Left hindlimb (tissue), 1 donor: ENCODE results near the gene HEG1.
A peak's percentile ranks its signal among the peaks of the same experiment; 100 is the strongest.

ENCODE experiments used
- DNase-seq: peaks from one replicate; pipeline ENCODE4 v3.0.0-alpha.2; 2018

Gene HEG1

DNA sequence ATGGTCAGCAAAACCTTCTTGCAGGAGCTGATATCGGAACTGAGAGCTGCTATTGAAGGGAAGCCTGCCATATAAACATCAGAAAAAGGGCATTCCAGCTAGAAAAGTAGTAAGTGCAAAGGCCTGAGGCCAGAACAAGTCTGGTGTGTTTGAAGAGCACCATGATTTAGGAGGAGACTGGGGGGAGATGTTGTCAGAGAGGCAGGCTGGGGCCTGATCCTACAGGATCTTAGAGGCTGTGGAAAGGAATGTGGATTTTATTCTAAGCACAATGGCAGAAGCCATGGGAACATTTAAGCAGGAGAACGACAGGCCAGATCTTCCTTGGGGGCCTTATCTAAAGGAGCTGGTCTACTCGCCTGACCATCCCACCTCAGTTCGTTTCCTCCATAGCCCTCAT is 116.1 kb downstream of the HEG1 start:
- no peak for DNase-seq

DNA sequence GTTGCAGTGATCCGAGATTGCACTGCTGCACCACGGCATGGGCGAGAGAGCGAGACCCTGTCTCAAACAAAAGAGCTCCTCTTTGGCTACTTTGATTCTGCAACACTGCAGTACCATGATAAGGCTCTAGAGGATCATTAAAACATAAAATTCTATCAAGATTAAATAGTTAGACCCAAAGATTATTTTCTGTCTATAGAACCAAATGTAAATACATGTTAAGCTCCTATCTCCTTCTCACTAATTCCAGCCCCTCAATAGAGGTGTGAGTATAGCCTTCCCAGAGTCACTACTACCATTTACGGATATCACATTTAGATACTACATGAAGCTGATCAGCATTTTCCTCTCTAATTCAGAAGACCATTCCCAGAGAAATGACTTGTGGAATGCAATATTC is 116.9 kb downstream of the HEG1 start:
- DNase-seq: no peak

DNA sequence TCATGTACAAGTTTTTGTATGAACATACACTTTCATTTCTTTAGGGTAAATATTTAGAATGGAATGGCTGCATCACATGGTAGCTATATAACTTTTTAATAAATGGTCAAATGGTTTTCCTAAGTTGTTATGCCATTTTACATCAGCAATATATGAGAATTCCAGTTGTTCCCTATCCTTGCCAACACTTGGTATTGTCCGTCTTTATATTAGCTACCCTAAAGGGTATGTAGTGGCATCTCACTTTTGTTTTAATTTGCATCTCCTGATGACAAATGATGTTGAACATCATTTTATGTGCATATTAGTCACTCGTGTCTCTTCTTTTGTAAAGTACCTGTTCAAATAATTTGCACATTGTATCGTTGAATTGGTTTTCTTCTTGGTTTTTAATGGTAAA is 118.7 kb downstream of the HEG1 start:
- DNase-seq: no peak

DNA sequence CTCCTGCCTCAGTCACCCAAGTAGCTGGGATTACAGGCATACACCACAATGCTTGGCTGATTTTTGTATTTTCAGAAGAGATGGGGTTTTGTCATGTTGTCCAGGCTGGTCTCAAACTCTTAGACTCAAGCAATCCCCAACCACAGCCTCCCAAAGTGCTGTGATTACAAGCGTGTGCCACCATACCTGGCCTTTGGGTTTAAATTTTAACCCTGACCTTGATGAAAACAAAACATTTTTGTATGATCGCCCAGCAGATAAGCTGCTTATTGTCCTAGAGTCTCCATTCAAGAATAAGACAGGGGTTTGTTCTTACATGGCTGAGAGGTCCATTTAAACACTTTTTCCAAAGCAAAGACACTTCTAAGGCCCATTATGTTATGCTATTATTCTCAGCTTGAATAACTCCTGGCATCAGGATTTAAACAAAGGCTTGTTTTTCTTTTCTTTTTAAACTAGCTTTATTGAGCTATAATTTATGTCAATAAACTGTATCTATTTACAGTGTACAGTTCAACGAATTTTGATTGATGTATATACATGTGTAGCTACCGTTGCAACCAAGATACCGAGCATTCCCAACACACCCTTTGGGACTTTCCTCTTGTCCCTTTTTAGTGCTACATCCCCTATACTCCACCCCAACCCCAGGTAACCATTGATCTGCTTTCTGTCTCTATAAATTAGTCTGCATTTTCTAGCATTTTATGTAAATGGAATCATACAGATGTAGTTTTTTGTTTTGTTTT is 119.8 kb downstream of the HEG1 start:
- no peak for DNase-seq

DNA sequence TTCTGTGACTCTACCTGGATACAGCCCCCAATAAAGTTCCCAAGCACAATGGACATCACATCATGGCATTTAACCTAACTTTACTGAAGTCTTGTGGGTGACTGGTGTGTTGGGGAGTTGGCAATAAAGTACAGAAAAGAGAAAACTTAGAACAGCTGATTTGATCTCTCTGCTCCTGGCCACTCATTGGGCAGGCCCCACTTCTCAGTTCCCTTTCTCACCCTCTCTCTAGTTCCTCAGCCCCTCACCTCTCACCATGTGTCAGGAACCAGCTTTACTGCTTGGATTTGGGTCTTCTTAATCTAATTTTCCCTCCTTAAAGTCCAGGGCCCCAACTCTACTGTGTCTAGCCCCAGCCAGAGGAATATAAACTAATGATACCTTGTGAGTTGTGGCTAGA is 120.5 kb downstream of the HEG1 start:
- no peak for DNase-seq

DNA sequence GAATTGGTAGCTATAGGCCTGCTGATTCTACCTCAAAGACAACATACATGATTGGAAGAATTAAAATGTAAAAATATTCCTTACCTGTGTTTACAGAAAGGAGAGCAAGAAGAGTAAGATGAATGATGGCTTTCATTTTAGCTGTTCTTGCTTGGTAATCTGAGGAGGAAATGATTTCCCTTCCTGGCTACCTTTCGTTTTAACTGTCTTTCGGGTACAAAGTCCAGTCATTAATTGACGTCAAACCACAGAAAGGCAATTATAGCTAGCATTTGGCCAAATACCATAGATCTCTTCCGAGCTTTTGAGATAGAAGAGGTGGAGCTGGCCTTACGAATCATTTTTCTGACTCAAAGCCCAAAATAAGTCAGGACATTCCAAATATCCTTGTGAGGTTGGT is 121.2 kb downstream of the HEG1 start, which contains the start of gene MUC13:
Gene MUC13, minus strand, starts transcription at position 175 of the 400 bp plus-strand sequence. Its CDS starts 39 bp downstream, at position 136.
- DNase-seq: no peak

DNA sequence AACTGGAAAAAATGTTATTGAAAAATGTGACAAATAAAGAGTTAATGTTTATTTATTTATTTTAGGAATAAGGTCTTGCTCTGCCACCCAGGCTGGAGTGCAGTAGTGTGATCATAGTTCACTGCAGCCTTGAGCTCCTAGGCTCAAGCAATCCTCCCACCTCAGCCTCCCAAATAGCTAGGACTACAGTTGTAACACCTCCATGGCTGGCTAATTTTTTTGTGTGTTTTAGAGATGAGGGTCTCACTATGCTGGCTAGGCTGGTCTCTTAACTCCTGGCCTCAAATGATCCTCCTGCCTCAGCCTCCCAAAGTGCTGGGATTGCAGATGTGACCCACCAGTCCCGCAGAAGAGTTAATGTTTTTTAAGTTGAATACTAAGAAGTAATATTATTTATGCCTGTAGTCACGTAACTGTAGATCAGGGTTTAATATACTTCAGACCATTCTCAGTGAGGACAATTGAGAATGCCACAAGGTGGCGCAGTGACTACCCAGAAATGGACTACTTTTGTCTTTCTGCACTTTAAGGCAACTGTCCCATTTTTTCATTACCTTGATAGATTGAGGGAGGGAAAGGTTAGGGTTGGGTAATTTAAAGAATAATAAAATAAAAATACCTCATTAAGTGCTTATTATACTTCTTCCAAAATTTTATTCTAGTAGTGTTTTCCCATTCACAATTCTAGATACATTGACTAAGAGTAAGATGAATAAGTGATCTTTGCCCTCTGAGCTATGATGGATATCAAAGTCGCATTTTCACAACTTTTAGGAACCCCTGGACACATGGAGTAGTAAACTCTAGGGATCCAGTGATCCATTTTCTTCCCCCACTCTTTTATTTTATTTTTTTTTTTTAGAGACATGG is 127.2 kb downstream of the HEG1 start:
- peak; percentile 51 for DNase-seq

DNA sequence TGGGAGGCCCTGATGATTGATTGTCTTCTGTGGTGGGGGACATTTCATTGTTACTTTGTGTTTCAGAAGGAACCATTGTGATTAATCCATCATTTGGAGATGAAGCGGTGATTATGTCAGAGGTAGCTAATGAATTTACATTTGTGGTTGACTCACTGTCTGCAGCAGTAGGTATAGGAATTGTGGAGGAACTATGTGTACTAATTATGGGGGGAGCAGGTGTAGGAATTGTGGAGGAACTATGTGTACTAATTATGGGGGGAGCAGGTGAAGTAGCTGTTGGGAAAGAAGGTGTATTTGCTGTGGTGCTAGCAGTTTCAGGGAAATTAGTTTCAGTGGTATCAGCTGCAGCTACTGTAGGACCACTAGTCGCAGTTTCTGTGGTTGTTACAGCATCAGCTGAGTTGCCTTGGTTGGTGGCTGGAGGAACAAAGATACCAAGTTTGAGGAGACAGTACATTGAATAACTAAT is 128.2 kb downstream of the HEG1 start:
- DNase-seq: no peak

DNA sequence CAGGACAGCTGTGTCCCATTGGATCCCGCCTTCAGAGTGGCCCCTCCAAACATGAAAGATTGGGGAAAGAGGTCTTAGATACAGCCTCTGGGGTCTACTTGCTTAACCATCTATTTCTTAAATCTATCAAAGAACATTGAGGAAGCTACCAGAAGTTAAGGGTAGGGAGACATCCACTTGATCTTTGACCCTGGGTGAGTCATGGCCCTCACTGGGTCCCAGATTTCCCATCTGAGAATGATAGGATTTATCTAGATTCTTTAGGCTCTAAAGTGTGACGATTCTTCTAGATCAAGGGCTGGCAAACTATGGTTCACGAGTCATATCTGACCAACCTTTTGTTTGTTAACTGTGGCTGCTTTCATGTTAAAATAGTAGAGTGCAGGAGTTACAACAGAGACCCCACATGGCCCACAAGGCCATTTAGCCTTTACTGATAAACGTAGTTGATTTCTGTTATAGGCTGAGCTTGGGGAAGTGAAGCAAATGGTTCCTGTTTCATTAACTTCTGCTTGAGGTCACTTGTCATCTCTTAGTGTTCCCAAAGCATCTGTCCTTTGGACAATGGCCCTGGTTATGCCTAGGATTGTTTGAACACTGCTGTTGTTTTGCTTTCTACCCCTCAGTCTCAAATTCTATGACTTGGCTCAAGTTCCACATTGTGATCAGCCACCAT is 129.2 kb downstream of the HEG1 start:
- no peak for DNase-seq

DNA sequence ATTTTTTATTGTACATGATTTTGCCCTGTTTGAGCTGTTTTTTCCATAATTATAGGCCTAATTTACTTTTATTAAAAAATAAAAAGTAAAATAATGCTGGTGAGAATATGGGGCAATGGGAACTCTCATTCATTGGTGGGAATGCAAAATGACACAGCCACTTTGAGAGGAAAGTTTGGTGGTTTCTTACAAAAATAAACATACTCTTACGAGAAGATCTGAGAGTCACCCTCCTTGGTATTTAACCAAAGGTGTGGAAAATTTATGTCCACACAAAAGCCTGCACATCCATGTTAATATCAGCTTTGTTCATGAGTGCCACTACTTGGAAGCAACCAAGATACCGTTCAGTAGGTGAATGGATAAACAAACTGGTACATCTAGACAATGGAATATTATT is 131.1 kb downstream of the HEG1 start:
- DNase-seq: no peak

DNA sequence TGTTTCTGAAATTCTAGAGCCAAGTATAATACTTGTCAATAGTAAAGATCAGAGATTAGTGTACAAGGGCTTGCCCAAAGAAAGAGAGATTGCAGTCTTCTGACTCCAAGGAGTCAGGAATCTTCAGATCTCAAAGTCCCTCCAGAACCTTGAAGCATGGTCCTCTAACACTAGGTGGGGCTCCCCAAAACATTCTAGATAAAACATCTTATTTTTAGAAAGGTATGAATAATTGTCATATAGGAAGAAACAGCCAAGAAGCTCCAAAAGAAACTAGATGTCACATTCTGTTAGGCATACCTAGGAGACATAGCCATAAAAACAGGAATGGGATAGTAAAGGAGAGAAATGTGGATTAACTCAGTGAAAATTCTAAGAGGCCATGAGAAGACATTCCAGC is 132.0 kb downstream of the HEG1 start:
- no peak for DNase-seq

DNA sequence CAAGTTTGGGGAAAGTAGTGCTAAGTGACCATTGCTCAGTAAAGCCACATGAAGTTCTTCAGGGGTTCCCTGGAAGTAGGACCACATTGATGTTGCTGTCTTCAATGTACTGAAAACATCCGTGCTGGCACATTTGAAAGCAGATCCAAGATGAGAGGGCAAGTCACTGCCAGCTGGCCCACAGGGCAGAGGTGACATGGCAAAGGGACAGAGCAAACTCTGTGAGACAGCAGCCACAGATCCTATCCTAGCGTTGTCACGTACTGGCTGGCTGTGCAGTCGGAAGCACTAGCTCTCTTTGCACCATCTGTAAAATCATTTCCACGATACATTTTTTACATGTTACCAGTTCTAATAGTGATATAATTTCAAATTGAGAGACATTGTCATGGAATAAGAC is 135.1 kb downstream of the HEG1 start:
- no peak for DNase-seq

DNA sequence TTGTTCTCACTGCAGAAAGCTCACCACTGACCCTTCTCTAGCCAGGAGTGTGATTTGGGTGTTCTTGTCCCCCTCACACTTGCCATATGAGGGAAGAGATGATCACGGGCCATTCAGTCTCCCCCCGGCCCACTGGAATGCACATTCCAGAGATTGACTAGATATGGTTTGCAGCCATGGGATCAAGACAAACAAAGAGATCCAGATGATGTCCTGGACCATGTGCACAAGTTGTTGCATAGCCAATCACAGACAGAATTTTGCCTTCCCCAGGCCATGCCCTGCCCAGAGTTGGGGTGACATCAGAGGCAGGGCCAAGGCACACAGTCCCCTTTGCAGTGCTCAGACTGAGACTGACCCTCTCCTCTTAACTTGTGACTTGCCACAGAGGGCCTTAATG is 136.0 kb downstream of the HEG1 start:
- no peak for DNase-seq

DNA sequence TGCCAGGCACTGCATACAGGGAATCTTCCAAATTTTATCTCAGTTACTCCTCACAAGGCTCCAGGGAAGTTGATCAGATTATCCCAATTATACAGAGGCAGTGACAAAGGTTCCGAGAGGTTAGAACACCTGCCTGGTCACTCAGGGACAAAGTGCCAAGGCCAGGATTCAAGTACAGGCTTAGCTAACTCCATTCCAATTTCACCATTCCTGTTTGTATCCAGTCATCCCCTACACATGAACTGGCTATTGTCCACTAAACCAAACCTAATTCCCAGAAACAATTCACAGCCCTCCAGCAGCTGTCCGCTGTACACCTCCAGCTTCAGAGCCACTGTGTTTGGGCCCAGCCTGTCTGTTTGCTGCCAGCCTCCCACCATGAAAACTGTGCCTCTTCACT is 137.3 kb downstream of the HEG1 start:
- no peak for DNase-seq

DNA sequence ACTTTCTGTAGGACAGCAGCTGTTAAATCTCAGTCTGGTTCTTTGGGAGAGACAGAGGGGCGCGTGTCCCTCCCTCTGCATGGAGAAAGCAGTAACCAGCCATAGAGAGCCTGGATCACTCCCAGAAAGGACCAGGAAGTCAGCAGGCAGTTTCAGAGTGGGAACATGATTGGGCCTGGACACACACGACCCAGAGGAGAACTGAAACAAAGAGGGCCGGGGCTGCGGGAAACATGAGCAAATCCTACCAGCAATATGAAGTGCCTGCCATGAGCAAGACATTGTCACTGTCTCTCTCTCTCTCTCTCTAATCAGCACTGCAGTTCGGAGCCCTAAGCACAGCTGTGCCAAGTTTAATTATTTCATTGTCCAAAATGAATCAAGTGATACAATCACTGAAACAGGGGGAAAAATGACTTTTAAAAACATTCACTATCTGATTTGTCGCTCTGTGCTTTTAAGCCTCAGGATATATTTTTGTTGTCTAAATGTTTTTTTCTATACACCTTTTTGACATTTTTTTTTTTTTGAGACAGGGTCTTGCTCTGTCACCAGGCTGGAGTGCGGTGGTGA is 138.9 kb downstream of the HEG1 start:
- DNase-seq: no peak
